CD4-positive, alpha-beta T cell (primary cell): ENCODE data around the gene MBOAT1. TPM values are rescaled to one million over a fixed set of nuclear protein-coding genes. Genes with fewer than 3 reads are reported as not detected.

Experiments used
- ATAC-seq: fragments of 200-7000 bp; cut with Tn5 transposase; one replicate; pipeline ENCODE4 v1.10.0; 2022; ENCODE audit warnings: mild to moderate bottlenecking; ENCODE audit not compliant: poor library complexity
- CTCF ChIA-PET: fragments of 350-600 bp; sonication (Branson Sonifier 250); formaldehyde crosslinking; loops from one replicate; lab custom pipeline; 2021; ENCODE audit warnings: antibody characterized with exemption, inconsistent platforms; lab: Charles Lee
- POLR2A ChIA-PET: fragments of 350-600 bp; sonication (Branson Sonifier 250); formaldehyde crosslinking; loops from one replicate; lab custom pipeline; 2021; ENCODE audit warnings: antibody characterized with exemption, inconsistent platforms; lab: Charles Lee
- DNase-seq, 14 experiments: peaks; one replicate each; pipeline ENCODE4 v3.0.0-alpha.2; 2013 to 2020; ENCODE audit warnings: mixed read lengths in 2 of 14
- H3K27ac ChIP-seq, 2 donors: one replicate each; pipeline versions ENCODE4 v1.5.1 to v1.7.0; 2013; ENCODE audit warnings: low read length in 2 of 2, low read depth in 1 of 2, mild to moderate bottlenecking in 1 of 2
- H3K27me3 ChIP-seq, 2 experiments: 1 replicate in 1 of 2; 2 replicates in 1 of 2; pipeline versions ENCODE4 v1.6.1 to v1.7.0; 2013; ENCODE audit warnings: low read length in 2 of 2, control low read depth in 1 of 2, mild to moderate bottlenecking in 1 of 2, moderate library complexity in 1 of 2; ENCODE audit not compliant: insufficient read depth in 2 of 2, control insufficient read depth in 1 of 2
- H3K36me3 ChIP-seq: one replicate; pipeline ENCODE4 v1.6.1; 2013; ENCODE audit warnings: low read length, control low read depth; ENCODE audit not compliant: insufficient read depth
- H3K4me1 ChIP-seq: one replicate; pipeline ENCODE4 v1.6.1; 2013; ENCODE audit warnings: low read length, control low read depth; ENCODE audit not compliant: insufficient read depth
- H3K4me3 ChIP-seq: one replicate; pipeline ENCODE4 v1.5.1; 2013; ENCODE audit warnings: mild to moderate bottlenecking, low read length, moderate library complexity
- H3K9me3 ChIP-seq, 2 experiments: 1 replicate in 1 of 2; 2 replicates in 1 of 2; pipeline versions ENCODE4 v1.6.1 to v1.7.0; 2013; ENCODE audit warnings: low read length in 2 of 2, mild to moderate bottlenecking in 2 of 2, control low read depth in 1 of 2, moderate library complexity in 1 of 2; ENCODE audit not compliant: control insufficient read depth in 1 of 2, insufficient read depth in 1 of 2
- H3K27ac Mint-ChIP-seq: one replicate; pipeline ENCODE4 v1.8.0; 2020; ENCODE audit warnings: mixed read lengths
- H3K27me3 Mint-ChIP-seq: one replicate; pipeline ENCODE4 v1.8.0; 2021; ENCODE audit warnings: mixed read lengths
- H3K36me3 Mint-ChIP-seq: one replicate; pipeline ENCODE4 v1.8.0; 2021; ENCODE audit warnings: low read depth, mixed read lengths
- H3K4me1 Mint-ChIP-seq: one replicate; pipeline ENCODE4 v1.8.0; 2021; ENCODE audit warnings: low read depth, mixed read lengths
- H3K4me3 Mint-ChIP-seq: one replicate; pipeline ENCODE4 v1.8.0; 2020; ENCODE audit warnings: mild to moderate bottlenecking, mixed read lengths
- H3K9me3 Mint-ChIP-seq: one replicate; pipeline ENCODE4 v1.8.0; 2020; ENCODE audit warnings: mixed read lengths
- intact Hi-C, 2 experiments: fragments of 100-400 bp; cut with DNase I in 1 of 2; cut with micrococcal nuclease in 1 of 2; formaldehyde crosslinking; loops; one replicate each; pipeline versions ENCODE4 v1.15.1 to v1.9.0; 2023 to 2025; cut with DNase I, micrococcal nuclease
- total RNA-seq, 174 experiments: library from RNA in 2 of 174; stranded (reverse) in 2 of 174; gene quantifications; one replicate each; pipeline ENCODE4 v1.2.3 and lab custom pipeline; 2021 to 2026
- TF ChIP-seq, protein P1 (sequence below): fragments of 200-600 bp; IDR thresholded peaks from one replicate; pipeline ENCODE4 v1.8.0; 2022; ENCODE audit warnings: antibody characterized with exemption, mild to moderate bottlenecking

Gene MBOAT1
- total RNA-seq, 2 experiments from 2014 or later: 17.2 to 18.5 TPM

DNA sequence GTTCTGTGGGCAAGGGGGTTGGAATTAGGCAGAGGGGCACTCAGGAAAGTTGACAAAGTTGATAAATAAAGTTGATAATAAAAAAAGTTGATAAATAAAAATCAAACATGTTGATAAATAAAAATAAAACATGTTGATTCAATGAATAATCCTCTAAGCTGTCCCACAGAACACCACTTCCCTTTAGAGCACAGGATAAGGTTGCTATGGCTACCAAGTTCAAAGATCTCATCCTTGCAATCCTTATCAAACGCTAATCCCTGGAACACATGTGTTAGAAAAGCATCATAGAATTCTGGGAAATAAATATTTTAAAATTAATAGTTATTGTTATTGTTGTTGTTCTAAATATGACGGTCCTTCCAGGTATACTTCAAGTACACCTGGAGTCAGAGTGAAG lies 33.9 kb downstream of the MBOAT1 start:
- POLR2A ChIA-PET: no interaction called here
- no peaks in the 10 kb centered on the region for H3K27me3 ChIP-seq
- CTCF ChIA-PET: no interaction called here
- H3K27me3 Mint-ChIP-seq: no peaks in the 10 kb centered on the region
- no peak overlapping the region for H3K27ac Mint-ChIP-seq
- TF ChIP-seq, protein P1, sequence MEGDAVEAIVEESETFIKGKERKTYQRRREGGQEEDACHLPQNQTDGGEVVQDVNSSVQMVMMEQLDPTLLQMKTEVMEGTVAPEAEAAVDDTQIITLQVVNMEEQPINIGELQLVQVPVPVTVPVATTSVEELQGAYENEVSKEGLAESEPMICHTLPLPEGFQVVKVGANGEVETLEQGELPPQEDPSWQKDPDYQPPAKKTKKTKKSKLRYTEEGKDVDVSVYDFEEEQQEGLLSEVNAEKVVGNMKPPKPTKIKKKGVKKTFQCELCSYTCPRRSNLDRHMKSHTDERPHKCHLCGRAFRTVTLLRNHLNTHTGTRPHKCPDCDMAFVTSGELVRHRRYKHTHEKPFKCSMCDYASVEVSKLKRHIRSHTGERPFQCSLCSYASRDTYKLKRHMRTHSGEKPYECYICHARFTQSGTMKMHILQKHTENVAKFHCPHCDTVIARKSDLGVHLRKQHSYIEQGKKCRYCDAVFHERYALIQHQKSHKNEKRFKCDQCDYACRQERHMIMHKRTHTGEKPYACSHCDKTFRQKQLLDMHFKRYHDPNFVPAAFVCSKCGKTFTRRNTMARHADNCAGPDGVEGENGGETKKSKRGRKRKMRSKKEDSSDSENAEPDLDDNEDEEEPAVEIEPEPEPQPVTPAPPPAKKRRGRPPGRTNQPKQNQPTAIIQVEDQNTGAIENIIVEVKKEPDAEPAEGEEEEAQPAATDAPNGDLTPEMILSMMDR: no peak
- ATAC-seq (no peak), DNase-seq (no peak)
- H3K4me1 ChIP-seq: peaks cover 19% of the 10 kb centered on the region
- peaks cover 25% of the 10 kb centered on the region for H3K4me1 Mint-ChIP-seq
- peaks cover 0 to 5% of the 10 kb centered on the region in 2 experiments for H3K9me3 ChIP-seq
- peaks cover 4% of the 10 kb centered on the region for H3K36me3 ChIP-seq
- no peak overlapping the region for H3K27ac ChIP-seq
- peaks cover 7% of the 10 kb centered on the region for H3K9me3 Mint-ChIP-seq
- peaks cover 31% of the 10 kb centered on the region for H3K36me3 Mint-ChIP-seq
- H3K4me3 Mint-ChIP-seq: no peak overlapping the region
- no peak overlapping the region for H3K4me3 ChIP-seq
- intact Hi-C loops: no loop called here

DNA sequence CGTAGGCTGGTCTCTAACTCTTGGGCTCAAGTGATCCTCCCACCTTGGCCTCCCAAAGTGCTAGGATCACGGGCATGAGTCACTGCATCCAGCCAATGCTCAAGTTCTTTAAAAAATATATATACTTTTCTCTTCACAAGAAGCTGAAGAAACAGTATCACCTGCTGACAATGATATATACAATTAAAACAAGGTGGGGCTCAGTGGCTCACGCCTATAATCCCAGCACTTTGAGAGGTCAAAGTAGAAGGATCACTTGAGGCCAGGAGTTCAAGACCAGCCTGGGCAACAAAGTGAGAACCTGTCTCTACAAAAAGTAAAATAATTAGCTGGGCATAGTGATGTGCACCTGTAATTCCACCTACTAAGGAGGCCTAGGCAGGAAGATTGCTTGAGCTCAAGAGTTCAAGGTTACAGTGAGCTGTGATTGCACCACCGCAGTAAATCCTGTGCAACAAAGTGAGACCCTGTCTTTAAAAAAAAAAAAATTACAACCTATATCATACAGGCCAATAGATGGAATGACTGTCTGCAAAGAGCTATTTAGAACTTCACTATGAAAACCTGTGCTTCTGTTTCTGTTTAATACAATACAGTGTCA lies 36.4 kb downstream of the MBOAT1 start:
- Mint-ChIP-seq H3K9me3 (peaks cover 3% of the 10 kb centered on the region), H3K4me3 (no peak overlapping the region), H3K4me1 (peaks cover 39% of the 10 kb centered on the region), H3K27me3 (no peaks in the 10 kb centered on the region), H3K36me3 (peaks cover 17% of the 10 kb centered on the region), H3K27ac (no peak overlapping the region)
- Histone ChIP-seq H3K36me3 (no peaks in the 10 kb centered on the region), H3K27me3 (no peaks in the 10 kb centered on the region), H3K4me3 (no peak overlapping the region), H3K4me1 (peaks cover 15% of the 10 kb centered on the region), H3K27ac (no peak overlapping the region), H3K9me3 (no peaks in the 10 kb centered on the region)
- TF ChIP-seq, protein P1: no peak
- POLR2A ChIA-PET: no interaction called here
- intact Hi-C loops: no loop called here
- DNase-seq (no peak), ATAC-seq (no peak)
- CTCF ChIA-PET: interaction anchor here (0.6 kb wide), 1 partner anchor 1408 kb away, joined by 3 read pairs; no protein-coding TSS in a partner anchor

GRCh38 chr6:20173833-20174792 lies 38.2 kb downstream of the MBOAT1 start:
- Histone ChIP-seq H3K27ac (no peak overlapping the region), H3K36me3 (no peaks in the 10 kb centered on the region), H3K4me1 (peaks cover 15% of the 10 kb centered on the region), H3K9me3 (no peaks in the 10 kb centered on the region), H3K4me3 (no peak overlapping the region), H3K27me3 (no peaks in the 10 kb centered on the region)
- peak overlapping the region; percentile 74 for H3K27ac Mint-ChIP-seq
- TF ChIP-seq, protein P1: no peak
- H3K27me3 Mint-ChIP-seq: no peaks in the 10 kb centered on the region
- H3K4me3 Mint-ChIP-seq: peak overlapping the region; percentile 3
- ATAC-seq (peak; percentile 82), DNase-seq (peak in 3 of 14 experiments; percentile 16 to 29 (median 18))
- peaks cover 53% of the 10 kb centered on the region for H3K4me1 Mint-ChIP-seq
- no peaks in the 10 kb centered on the region for H3K9me3 Mint-ChIP-seq
- CTCF ChIA-PET: no interaction called here
- POLR2A ChIA-PET: interaction anchor here (0.6 to 1.6 kb wide), 2 partner anchors 34 to 39 kb away, joined by 3 to 4 read pairs; no protein-coding TSS in a partner anchor
- intact Hi-C loops: loop anchor here in 1 of 2 experiments (5.0 kb wide), 1 partner anchor 38 kb away; the partner anchor contains the start of gene MBOAT1
- peaks cover 2% of the 10 kb centered on the region for H3K36me3 Mint-ChIP-seq
